C4-2B (cell line): ENCODE data around the gene LRRC25.
"Not testable (repeated sequence)": the region's sequence is repeated elsewhere in the genome, so short reads cannot be mapped to it uniquely, and the experiment has no call there.

Source experiments
- ZFX ChIP-seq: fragments of 450-650 bp; IDR thresholded peaks from 2 replicates; pipeline ENCODE4 v1.6.1; 2017
- TF ChIP-seq, protein P1 (sequence below): fragments of 450-650 bp; conservative IDR thresholded peaks from 2 replicates; pipeline ENCODE4 v1.5.1; 2017; ENCODE audit warnings: mild to moderate bottlenecking

DNA sequence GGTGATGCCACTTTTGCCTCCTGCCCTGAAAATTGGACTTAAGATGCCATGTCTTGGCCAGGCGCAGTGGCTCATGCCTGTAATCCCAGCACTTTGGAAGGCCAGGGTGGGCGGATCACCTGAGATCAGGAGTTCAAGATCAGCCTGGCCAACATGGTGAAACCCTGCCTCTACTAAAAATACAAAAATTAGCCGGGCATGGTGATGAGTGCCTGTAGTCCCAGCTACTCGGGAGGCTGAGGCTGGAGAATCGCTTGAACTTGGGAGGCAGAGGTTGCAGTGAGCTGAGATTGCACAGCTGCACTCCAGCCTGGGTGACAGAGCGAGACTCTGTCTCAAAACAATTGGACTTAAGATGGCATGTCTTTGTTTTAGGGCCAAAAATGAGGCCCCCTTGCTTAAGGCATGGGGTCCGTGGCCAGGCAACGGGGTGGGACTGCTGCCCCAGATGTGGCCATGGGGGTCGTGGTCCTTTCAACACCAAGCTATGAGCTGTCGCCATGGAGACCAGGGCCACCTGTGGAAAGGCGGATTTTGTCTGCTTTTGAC lies 33.1 kb downstream of the LRRC25 start:
- TF ChIP-seq, protein P1, sequence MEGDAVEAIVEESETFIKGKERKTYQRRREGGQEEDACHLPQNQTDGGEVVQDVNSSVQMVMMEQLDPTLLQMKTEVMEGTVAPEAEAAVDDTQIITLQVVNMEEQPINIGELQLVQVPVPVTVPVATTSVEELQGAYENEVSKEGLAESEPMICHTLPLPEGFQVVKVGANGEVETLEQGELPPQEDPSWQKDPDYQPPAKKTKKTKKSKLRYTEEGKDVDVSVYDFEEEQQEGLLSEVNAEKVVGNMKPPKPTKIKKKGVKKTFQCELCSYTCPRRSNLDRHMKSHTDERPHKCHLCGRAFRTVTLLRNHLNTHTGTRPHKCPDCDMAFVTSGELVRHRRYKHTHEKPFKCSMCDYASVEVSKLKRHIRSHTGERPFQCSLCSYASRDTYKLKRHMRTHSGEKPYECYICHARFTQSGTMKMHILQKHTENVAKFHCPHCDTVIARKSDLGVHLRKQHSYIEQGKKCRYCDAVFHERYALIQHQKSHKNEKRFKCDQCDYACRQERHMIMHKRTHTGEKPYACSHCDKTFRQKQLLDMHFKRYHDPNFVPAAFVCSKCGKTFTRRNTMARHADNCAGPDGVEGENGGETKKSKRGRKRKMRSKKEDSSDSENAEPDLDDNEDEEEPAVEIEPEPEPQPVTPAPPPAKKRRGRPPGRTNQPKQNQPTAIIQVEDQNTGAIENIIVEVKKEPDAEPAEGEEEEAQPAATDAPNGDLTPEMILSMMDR: not testable (repeated sequence)
- not testable (repeated sequence) for TF ChIP-seq ZFX
